HEK293 (cell line): ENCODE data around the gene CFAP20.

Source experiments
- CTCF ChIP-seq: fragments of 450-650 bp; formaldehyde crosslinking; IDR thresholded peaks from 2 replicates; pipeline ENCODE4 v1.5.1; 2016; ENCODE audit warnings: missing biosample characterization, missing genetic modification characterization
- GFI1B ChIP-seq: fragments of 450-650 bp; formaldehyde crosslinking; IDR thresholded peaks from 2 replicates; pipeline ENCODE4 v1.5.1; 2016; ENCODE audit warnings: missing biosample characterization, missing genetic modification characterization
- ZNF10 ChIP-seq: fragments of 450-650 bp; formaldehyde crosslinking; IDR thresholded peaks from 2 replicates; pipeline ENCODE4 v1.5.1; 2017; ENCODE audit warnings: missing biosample characterization, missing genetic modification characterization
- TF ChIP-seq, protein P1 (sequence below): fragments of 450-650 bp; IDR thresholded peaks from 2 replicates; pipeline ENCODE4 v1.5.1; 2018; ENCODE audit warnings: missing biosample characterization, mild to moderate bottlenecking, missing genetic modification characterization

DNA sequence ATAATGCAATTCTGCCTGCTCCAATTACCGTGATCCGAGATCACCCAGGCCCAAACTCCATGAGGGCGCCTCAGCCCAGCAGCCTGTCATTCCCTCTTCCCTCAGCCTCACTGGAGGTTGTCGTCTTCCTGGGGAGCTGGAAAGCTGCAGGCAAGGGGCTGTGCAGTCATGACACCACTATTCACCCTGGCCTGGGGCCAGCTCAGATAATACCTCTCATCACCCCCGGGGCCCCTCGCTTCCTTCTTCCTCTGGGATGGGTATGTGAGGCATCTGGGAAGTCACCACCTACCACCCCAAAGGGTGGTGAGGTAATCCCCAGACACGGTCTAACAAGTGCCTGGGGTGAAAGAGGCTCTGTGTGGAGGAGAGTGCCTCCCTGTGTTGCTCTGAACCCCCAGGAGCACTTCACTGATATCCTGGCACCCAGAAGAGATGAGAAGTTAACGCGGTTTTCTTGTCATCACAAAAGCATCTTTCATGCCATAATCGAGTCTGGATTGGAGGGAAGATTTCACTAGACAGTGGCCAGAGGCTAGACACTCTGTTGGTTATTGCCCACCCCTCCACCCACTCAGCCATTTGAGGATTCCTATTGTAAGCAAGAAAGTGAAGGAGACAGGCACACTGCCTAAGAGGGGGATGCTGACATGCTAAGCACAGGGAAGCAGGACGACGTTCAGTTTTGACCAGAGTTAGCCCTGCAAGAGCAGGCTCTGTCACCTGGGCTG lies 18.4 kb downstream of the CFAP20 start:
- no peak for TF ChIP-seq GFI1B (tag by site-specific recombination)
- no peak for TF ChIP-seq CTCF (tag by site-specific recombination)
- TF ChIP-seq, protein P1, sequence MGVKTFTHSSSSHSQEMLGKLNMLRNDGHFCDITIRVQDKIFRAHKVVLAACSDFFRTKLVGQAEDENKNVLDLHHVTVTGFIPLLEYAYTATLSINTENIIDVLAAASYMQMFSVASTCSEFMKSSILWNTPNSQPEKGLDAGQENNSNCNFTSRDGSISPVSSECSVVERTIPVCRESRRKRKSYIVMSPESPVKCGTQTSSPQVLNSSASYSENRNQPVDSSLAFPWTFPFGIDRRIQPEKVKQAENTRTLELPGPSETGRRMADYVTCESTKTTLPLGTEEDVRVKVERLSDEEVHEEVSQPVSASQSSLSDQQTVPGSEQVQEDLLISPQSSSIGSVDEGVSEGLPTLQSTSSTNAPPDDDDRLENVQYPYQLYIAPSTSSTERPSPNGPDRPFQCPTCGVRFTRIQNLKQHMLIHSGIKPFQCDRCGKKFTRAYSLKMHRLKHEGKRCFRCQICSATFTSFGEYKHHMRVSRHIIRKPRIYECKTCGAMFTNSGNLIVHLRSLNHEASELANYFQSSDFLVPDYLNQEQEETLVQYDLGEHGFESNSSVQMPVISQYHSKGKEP (tag by site-specific recombination): no peak
- no peak for TF ChIP-seq ZNF10 (tag by site-specific recombination)
